Thyroid gland (tissue), 4 donors: Measurements from ENCODE around the gene ZBTB34. TPM values are rescaled to one million over a fixed set of nuclear protein-coding genes. Genes with fewer than 3 reads are reported as not detected.

Source experiments
- DNase-seq, 2 donors: peaks; one replicate each; pipeline ENCODE4 v3.0.0-alpha.2; 2019
- H3K27ac ChIP-seq, 3 donors: fragments of 200-600 bp; sonication (generic); 1 replicate in 2 of 3; 2 replicates in 1 of 3; pipeline ENCODE4 v1.5.1; 2016 to 2019; ENCODE audit warnings: mild to moderate bottlenecking in 1 of 3, moderate library complexity in 1 of 3
- H3K27me3 ChIP-seq: fragments of 200-600 bp; sonication (generic); one replicate; pipeline ENCODE4 v1.5.1; 2019
- H3K36me3 ChIP-seq, 2 donors: fragments of 200-600 bp; sonication (generic); one replicate each; pipeline ENCODE4 v1.5.1; 2016 to 2019
- H3K4me1 ChIP-seq, 2 donors: fragments of 200-600 bp; sonication (generic); one replicate each; pipeline ENCODE4 v1.5.1; 2017 to 2019
- H3K4me3 ChIP-seq, 3 donors: fragments of 200-600 bp; sonication (generic); replicated peaks in 1 of 3; 1 replicate in 2 of 3; 2 replicates in 1 of 3; pipeline ENCODE4 v1.5.1; 2016; ENCODE audit warnings: mild to moderate bottlenecking in 1 of 3
- H3K9me3 ChIP-seq: fragments of 200-600 bp; sonication (generic); one replicate; pipeline ENCODE4 v1.5.1; 2017
- POLR2A ChIP-seq, 2 donors: fragments of 450-650 bp; IDR thresholded peaks; one replicate each; pipeline ENCODE4 v1.6.1; 2017; ENCODE audit warnings: antibody characterized with exemption in 2 of 2, mild to moderate bottlenecking in 2 of 2, moderate library complexity in 1 of 2
- WGBS, 2 donors: methylation state at CpG; one replicate each; pipeline ENCODE4 v1.1.5; 2017; 5-methylcytosine and 5-hydroxymethylcytosine counted together
- intact Hi-C: fragments of 100-400 bp; cut with DNase I; formaldehyde crosslinking; loops from one replicate; pipeline ENCODE4 v1.15.1; 2023
- total RNA-seq, 4 donors: library from RNA; depleted of rRNA; stranded (reverse); fragments of >200 nt; gene quantifications; one replicate each; pipeline ENCODE4 v1.2.3, GENCODE V29; 2016
- TF ChIP-seq, protein P1 (sequence below), 6 experiments: fragments of 200-600 bp in 3 of 6; fragments of 450-650 bp in 3 of 6; sonication (generic) in 3 of 6; IDR thresholded peaks; one replicate each; pipeline ENCODE4 v1.5.1; 2016 to 2019; ENCODE audit warnings: antibody characterized with exemption in 6 of 6, mild to moderate bottlenecking in 2 of 6, inconsistent platforms in 1 of 6, moderate library complexity in 1 of 6

Gene ZBTB34
- total RNA-seq, 4 donors from 2014 or later: 8.6 to 17.1 (median 12.0) TPM

GRCh38 chr9:126842977-126843799 lies 17.3 kb upstream of the ZBTB34 start:
- no peaks in the 10 kb centered on the region for H3K36me3 ChIP-seq
- intact Hi-C loops: no loop called here
- no peak for DNase-seq
- 68 to 72% methylated on average over 10 of the region's 10 CpGs for WGBS, 2 donors
- peaks cover 12 to 15% of the 10 kb centered on the region in 2 donors for H3K4me1 ChIP-seq
- no peaks in the 10 kb centered on the region for H3K27me3 ChIP-seq
- no peaks in the 10 kb centered on the region for H3K9me3 ChIP-seq
- H3K27ac ChIP-seq: no peak overlapping the region
- no peak overlapping the region for H3K4me3 ChIP-seq
- TF ChIP-seq, protein P1, sequence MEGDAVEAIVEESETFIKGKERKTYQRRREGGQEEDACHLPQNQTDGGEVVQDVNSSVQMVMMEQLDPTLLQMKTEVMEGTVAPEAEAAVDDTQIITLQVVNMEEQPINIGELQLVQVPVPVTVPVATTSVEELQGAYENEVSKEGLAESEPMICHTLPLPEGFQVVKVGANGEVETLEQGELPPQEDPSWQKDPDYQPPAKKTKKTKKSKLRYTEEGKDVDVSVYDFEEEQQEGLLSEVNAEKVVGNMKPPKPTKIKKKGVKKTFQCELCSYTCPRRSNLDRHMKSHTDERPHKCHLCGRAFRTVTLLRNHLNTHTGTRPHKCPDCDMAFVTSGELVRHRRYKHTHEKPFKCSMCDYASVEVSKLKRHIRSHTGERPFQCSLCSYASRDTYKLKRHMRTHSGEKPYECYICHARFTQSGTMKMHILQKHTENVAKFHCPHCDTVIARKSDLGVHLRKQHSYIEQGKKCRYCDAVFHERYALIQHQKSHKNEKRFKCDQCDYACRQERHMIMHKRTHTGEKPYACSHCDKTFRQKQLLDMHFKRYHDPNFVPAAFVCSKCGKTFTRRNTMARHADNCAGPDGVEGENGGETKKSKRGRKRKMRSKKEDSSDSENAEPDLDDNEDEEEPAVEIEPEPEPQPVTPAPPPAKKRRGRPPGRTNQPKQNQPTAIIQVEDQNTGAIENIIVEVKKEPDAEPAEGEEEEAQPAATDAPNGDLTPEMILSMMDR (IDR thresholded peaks at IDR 0.05): no peak
- no peak for TF ChIP-seq POLR2A (IDR thresholded peaks at IDR 0.05)

DNA sequence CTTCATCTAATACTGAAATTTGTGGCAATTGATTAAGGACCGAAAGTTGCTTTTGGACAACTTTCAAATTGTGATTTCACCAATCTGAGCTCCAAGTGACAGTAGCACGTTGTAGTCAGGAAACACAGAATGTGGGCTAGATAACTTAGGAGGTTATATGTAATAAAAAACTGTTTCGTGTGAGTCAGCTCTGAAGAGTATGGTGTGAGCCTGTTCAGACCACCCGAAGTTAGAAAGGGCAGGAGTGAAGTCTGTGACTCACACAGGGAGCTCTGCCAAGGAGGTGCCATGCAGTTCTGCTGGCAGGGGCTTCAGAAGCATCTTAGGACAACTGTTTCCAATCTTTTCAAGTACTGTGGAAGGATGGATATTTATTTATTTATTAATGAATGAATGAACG lies 16.4 kb upstream of the ZBTB34 start:
- 58 to 81% methylated on average over 5 of the region's 5 CpGs for WGBS, 2 donors

DNA sequence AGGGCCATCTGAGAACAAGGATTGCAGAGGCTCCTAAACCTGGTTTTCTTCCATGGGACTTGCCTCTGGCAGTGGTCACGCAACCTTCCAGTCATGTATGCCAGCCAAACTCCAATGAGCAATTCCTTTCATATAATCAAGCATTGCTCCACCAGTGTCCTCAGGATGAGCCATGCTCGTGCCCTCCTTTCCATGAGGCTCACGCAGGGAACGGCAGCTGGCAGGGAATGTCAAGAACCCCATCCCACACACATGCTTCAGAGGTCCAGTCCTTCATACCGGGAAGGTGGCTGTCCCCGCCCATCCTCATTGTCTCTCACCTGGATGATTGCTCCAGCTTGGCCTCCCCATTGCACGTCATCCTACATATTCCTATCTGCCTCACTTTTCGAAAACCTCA lies 13.4 kb upstream of the ZBTB34 start:
- H3K4me3 ChIP-seq: no peak overlapping the region
- no peaks in the 10 kb centered on the region for H3K27me3 ChIP-seq
- 90 to 92% methylated on average over 8 of the region's 8 CpGs for WGBS, 2 donors
- TF ChIP-seq POLR2A (IDR thresholded peaks at IDR 0.05): no peak
- TF ChIP-seq, protein P1 (IDR thresholded peaks at IDR 0.05): no peak
- no peak overlapping the region for H3K27ac ChIP-seq
- no peaks in the 10 kb centered on the region for H3K4me1 ChIP-seq
- no peaks in the 10 kb centered on the region for H3K9me3 ChIP-seq
- intact Hi-C loops: no loop called here
- no peaks in the 10 kb centered on the region for H3K36me3 ChIP-seq
- DNase-seq: no peak

More for the DNA sequence above, 16.4 kb upstream of the ZBTB34 start:
- no peak for TF ChIP-seq POLR2A (IDR thresholded peaks at IDR 0.05)
- TF ChIP-seq, protein P1 (IDR thresholded peaks at IDR 0.05): no peak
- H3K4me3 ChIP-seq: no peak overlapping the region
- no peaks in the 10 kb centered on the region for H3K36me3 ChIP-seq
- no peak overlapping the region for H3K27ac ChIP-seq
- peaks cover 6 to 7% of the 10 kb centered on the region in 2 donors for H3K4me1 ChIP-seq
- intact Hi-C loops: no loop called here
- no peak for DNase-seq
- H3K9me3 ChIP-seq: no peaks in the 10 kb centered on the region
- no peaks in the 10 kb centered on the region for H3K27me3 ChIP-seq

- Histone ChIP-seq H3K4me1 (no peaks in the 10 kb centered on the region), H3K27ac (no peak overlapping the region), H3K9me3 (no peaks in the 10 kb centered on the region), H3K27me3 (no peaks in the 10 kb centered on the region), H3K4me3 (no peak overlapping the region), H3K36me3 (no peaks in the 10 kb centered on the region)
- TF ChIP-seq POLR2A (IDR thresholded peaks at IDR 0.05): no peak
- TF ChIP-seq, protein P1 (IDR thresholded peaks at IDR 0.05): no peak
- WGBS, 2 donors: 70 to 75% methylated on average over 8 of the region's 8 CpGs
- intact Hi-C loops: no loop called here
- DNase-seq: no peak
Observed at GRCh38 chr9:126849591-126850225, 10.7 kb upstream of the ZBTB34 start.

DNA sequence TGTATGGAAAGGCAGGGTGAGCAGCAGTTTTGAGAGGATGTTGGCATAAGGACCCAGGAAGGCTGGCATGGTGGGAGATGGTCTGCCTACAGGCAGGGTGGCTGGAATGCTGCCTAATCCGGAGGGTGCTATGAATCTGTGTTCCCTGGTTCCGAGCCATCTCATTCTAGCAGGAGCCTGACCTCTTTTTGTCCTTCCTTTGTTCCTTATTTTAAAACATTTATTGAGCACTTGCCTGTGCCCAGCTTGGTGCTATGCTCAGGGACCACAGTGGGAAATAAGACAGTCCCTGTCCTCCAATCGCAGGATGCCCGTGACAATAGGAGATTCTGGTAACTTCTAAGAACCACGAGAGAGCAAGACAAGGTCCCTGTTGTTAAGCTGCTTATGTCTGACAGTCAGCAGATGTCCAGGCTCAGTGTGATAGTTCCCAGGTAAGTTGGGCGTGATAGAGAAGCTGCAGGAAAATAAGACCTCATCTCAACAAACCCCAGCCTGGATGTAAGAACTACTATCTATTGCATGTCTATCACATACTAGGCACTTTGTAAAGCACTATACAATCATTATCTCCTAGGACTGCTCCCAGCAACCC lies 9.1 kb upstream of the ZBTB34 start:
- Histone ChIP-seq H3K9me3 (no peaks in the 10 kb centered on the region), H3K4me3 (no peak overlapping the region), H3K27ac (no peak overlapping the region), H3K4me1 (no peaks in the 10 kb centered on the region), H3K27me3 (no peaks in the 10 kb centered on the region), H3K36me3 (no peaks in the 10 kb centered on the region)
- intact Hi-C loops: no loop called here
- no peak for DNase-seq
- TF ChIP-seq, protein P1 (IDR thresholded peaks at IDR 0.05): no peak
- no peak for TF ChIP-seq POLR2A (IDR thresholded peaks at IDR 0.05)
- WGBS, 2 donors: 84 to 90% methylated on average over 6 of the region's 6 CpGs
